Breast epithelium (tissue), 4 donors: ENCODE data around the gene TEX2. TPM values are rescaled to one million over a fixed set of nuclear protein-coding genes. Genes with fewer than 3 reads are reported as not detected.

Experiments
- DNase-seq, 2 donors: peaks; one replicate each; pipeline ENCODE4 v3.0.0-alpha.2; 2019; ENCODE audit warnings: low spot score in 2 of 2
- H3K27ac ChIP-seq, 2 donors: fragments of 200-600 bp; sonication (generic) in 1 of 2; one replicate each; pipeline ENCODE4 v1.5.1; 2016 to 2019; ENCODE audit warnings: mild to moderate bottlenecking in 1 of 2
- H3K27me3 ChIP-seq, 2 donors: fragments of 200-600 bp; sonication (generic) in 1 of 2; one replicate each; pipeline versions ENCODE4 v1.5.1 to v1.6.0; 2017 to 2019; ENCODE audit warnings: control low read depth in 1 of 2, mild to moderate bottlenecking in 1 of 2
- H3K36me3 ChIP-seq: fragments of 200-600 bp; one replicate; pipeline ENCODE4 v1.5.1; 2019
- H3K4me1 ChIP-seq, 2 donors: fragments of 200-600 bp; sonication (generic); one replicate each; pipeline ENCODE4 v1.5.1; 2016 to 2019; ENCODE audit warnings: control low read depth in 1 of 2
- H3K4me3 ChIP-seq, 3 donors: fragments of 200-600 bp; sonication (generic); 1 replicate in 2 of 3; 2 replicates in 1 of 3; pipeline ENCODE4 v1.5.1; 2016 to 2019; ENCODE audit warnings: mild to moderate bottlenecking in 3 of 3, moderate library complexity in 2 of 3
- H3K9me3 ChIP-seq, 2 donors: fragments of 200-600 bp; sonication (generic) in 1 of 2; one replicate each; pipeline ENCODE4 v1.5.1; 2016 to 2019; ENCODE audit warnings: control low read depth in 1 of 2
- CTCF ChIP-seq, 3 donors: fragments of 450-650 bp; IDR thresholded peaks; one replicate each; pipeline ENCODE4 v1.5.1; 2016 to 2017; ENCODE audit warnings: antibody characterized with exemption in 3 of 3, mild to moderate bottlenecking in 3 of 3, moderate library complexity in 3 of 3
- POLR2A ChIP-seq: fragments of 450-650 bp; IDR thresholded peaks from one replicate; pipeline ENCODE4 v1.6.1; 2016; ENCODE audit warnings: antibody characterized with exemption, mild to moderate bottlenecking, moderate library complexity
- POLR2AphosphoS5 ChIP-seq, 3 donors: sonication (generic); formaldehyde crosslinking; IDR thresholded peaks; one replicate each; pipeline ENCODE4 v1.6.1; 2017; ENCODE audit warnings: antibody characterized with exemption in 3 of 3
- intact Hi-C: fragments of 100-400 bp; cut with DNase I; formaldehyde crosslinking; loops from one replicate; pipeline ENCODE4 v1.15.1; 2023; ENCODE audit warnings: low total_unique reads
- total RNA-seq, 3 donors: library from RNA; depleted of rRNA; stranded (reverse); fragments of >200 nt; gene quantifications; one replicate each; pipeline ENCODE4 v1.1.0, GENCODE V29; 2016

Gene TEX2
- total RNA-seq, 3 donors from 2014 or later, result 47.5 to 70.7 (median 69.6) TPM

- Histone ChIP-seq H3K4me3 (no peak overlapping the region), H3K27me3 (no peaks in the 10 kb centered on the region), H3K27ac (no peak overlapping the region), H3K9me3 (no peaks in the 10 kb centered on the region), H3K36me3 (no peaks in the 10 kb centered on the region), H3K4me1 (no peaks in the 10 kb centered on the region)
- no peak for DNase-seq
- TF ChIP-seq POLR2AphosphoS5 (IDR thresholded peaks at IDR 0.05) (no peak), CTCF (IDR thresholded peaks at IDR 0.05) (no peak), POLR2A (no peak)
- intact Hi-C loops, result no loop called here
Observed at GRCh38 chr17:64134216-64134970, 128.7 kb downstream of the TEX2 start.

GRCh38 chr17:64133546-64134215 is 129.4 kb downstream of the TEX2 start:
- intact Hi-C loops, result no loop called here
- H3K9me3 ChIP-seq, result no peaks in the 10 kb centered on the region
- DNase-seq, result no peak
- H3K4me3 ChIP-seq, result no peak overlapping the region
- H3K27ac ChIP-seq, result no peak overlapping the region
- H3K27me3 ChIP-seq, result no peaks in the 10 kb centered on the region
- no peaks in the 10 kb centered on the region for H3K36me3 ChIP-seq
- no peaks in the 10 kb centered on the region for H3K4me1 ChIP-seq
- TF ChIP-seq CTCF (IDR thresholded peaks at IDR 0.05), result peak in 2 of 3 donors; percentile 70 to 76
- no peak for TF ChIP-seq POLR2A

GRCh38 chr17:64131606-64132270 is 131.3 kb downstream of the TEX2 start:
- no peak for DNase-seq
- TF ChIP-seq POLR2AphosphoS5 (IDR thresholded peaks at IDR 0.05), result no peak
- no peak for TF ChIP-seq POLR2A
- TF ChIP-seq CTCF (IDR thresholded peaks at IDR 0.05), result no peak
- no peaks in the 10 kb centered on the region for H3K27me3 ChIP-seq
- intact Hi-C loops, result no loop called here
- H3K4me1 ChIP-seq, result peaks cover 0 to 5% of the 10 kb centered on the region in 2 donors
- no peaks in the 10 kb centered on the region for H3K9me3 ChIP-seq
- no peaks in the 10 kb centered on the region for H3K36me3 ChIP-seq
- peak overlapping the region; percentile 96 to 99 for H3K27ac ChIP-seq
- H3K4me3 ChIP-seq, result no peak overlapping the region

GRCh38 chr17:64130559-64131001 is 132.5 kb downstream of the TEX2 start:
- intact Hi-C loops, result no loop called here
- H3K4me3 ChIP-seq, result peak overlapping the region; percentile 87 to 99 (median 91)
- no peaks in the 10 kb centered on the region for H3K9me3 ChIP-seq
- H3K4me1 ChIP-seq, result peaks cover 0 to 7% of the 10 kb centered on the region in 2 donors
- H3K36me3 ChIP-seq, result no peaks in the 10 kb centered on the region
- DNase-seq, result no peak
- peak overlapping the region; percentile 96 to 99 for H3K27ac ChIP-seq
- no peak for TF ChIP-seq POLR2AphosphoS5 (IDR thresholded peaks at IDR 0.05)
- H3K27me3 ChIP-seq, result no peaks in the 10 kb centered on the region

GRCh38 chr17:64129765-64130558 is 133.1 kb downstream of the TEX2 start, which contains the start of gene ERN1:
Gene ERN1, minus strand, starts transcription at chr17:64130144. Its CDS starts 115 bp downstream, at chr17:64130029.
- Histone ChIP-seq H3K36me3 (no peaks in the 10 kb centered on the region), H3K4me3 (peak within 1 kb of the TSS; percentile 87 to 99 (median 91)), H3K27me3 (no peaks in the 10 kb centered on the region), H3K4me1 (peaks cover 0 to 7% of the 10 kb centered on the region in 2 donors), H3K9me3 (no peaks in the 10 kb centered on the region), H3K27ac (peak within 1 kb of the TSS; percentile 96 to 99)
- intact Hi-C loops, result no loop called here
- TF ChIP-seq CTCF (IDR thresholded peaks at IDR 0.05) (peak in 1 of 3 donors; percentile 31), POLR2A (peak; percentile 55), POLR2AphosphoS5 (IDR thresholded peaks at IDR 0.05) (peak; percentile 45 to 83 (median 75))
- peak; percentile 91 to 95 for DNase-seq
